Prostate gland (tissue), 2 donors: Measurements from ENCODE around the gene SNRNP48. TPM values are rescaled to one million over a fixed set of nuclear protein-coding genes. Genes with fewer than 3 reads are reported as not detected.

Experiments
- DNase-seq: peaks from one replicate; pipeline ENCODE4 v3.0.0-alpha.2; 2019; ENCODE audit warnings: low spot score
- H3K27ac ChIP-seq, 2 donors: fragments of 200-600 bp; sonication (generic); 2 replicates each; pipeline ENCODE4 v1.5.1; 2017 to 2019
- H3K27me3 ChIP-seq: fragments of 200-600 bp; sonication (generic); replicated peaks from 2 replicates; pipeline ENCODE4 v1.5.1; 2019; ENCODE audit not compliant: insufficient read depth
- H3K36me3 ChIP-seq, 2 donors: fragments of 200-600 bp; sonication (generic); 1 replicate in 1 of 2; 2 replicates in 1 of 2; pipeline versions ENCODE4 v1.5.1 to v1.8.1; 2017 to 2019
- H3K4me1 ChIP-seq: fragments of 200-600 bp; sonication (generic); replicated peaks from 2 replicates; pipeline ENCODE4 v1.5.1; 2019
- H3K4me3 ChIP-seq, 2 donors: fragments of 200-600 bp; sonication (generic); 2 replicates each; pipeline ENCODE4 v1.5.1; 2017 to 2019
- H3K9me3 ChIP-seq: fragments of 200-600 bp; sonication (generic); 2 replicates; pipeline ENCODE4 v1.5.1; 2017
- POLR2A ChIP-seq: fragments of 450-650 bp; IDR thresholded peaks from one replicate; pipeline ENCODE4 v1.6.1; 2016; ENCODE audit warnings: antibody characterized with exemption, mild to moderate bottlenecking
- POLR2AphosphoS5 ChIP-seq: sonication (generic); formaldehyde crosslinking; IDR thresholded peaks from one replicate; pipeline ENCODE4 v1.6.1; 2017; ENCODE audit warnings: antibody characterized with exemption
- WGBS: methylation state at CpG from one replicate; pipeline ENCODE4 v1.1.5; 2018; 5-methylcytosine and 5-hydroxymethylcytosine counted together
- intact Hi-C: fragments of 100-400 bp; cut with DNase I; formaldehyde crosslinking; loops from one replicate; pipeline ENCODE4 v1.14.2; 2022
- total RNA-seq, 2 donors: library from RNA; depleted of rRNA; stranded (reverse); fragments of >200 nt; gene quantifications; one replicate each; pipeline ENCODE4 v1.1.0, GENCODE V29; 2016
- TF ChIP-seq, protein P1 (sequence below), 4 experiments: fragments of 200-600 bp in 2 of 4; fragments of 450-650 bp in 2 of 4; sonication (generic) in 2 of 4; IDR thresholded peaks; 1 replicate in 3 of 4; 2 replicates in 1 of 4; pipeline ENCODE4 v1.5.1; 2016 to 2019; ENCODE audit warnings: antibody characterized with exemption in 4 of 4, mild to moderate bottlenecking in 2 of 4, moderate library complexity in 2 of 4

The SNRNP48 gene
- total RNA-seq, 2 donors from 2014 or later: 13.1 to 19.9 TPM

DNA sequence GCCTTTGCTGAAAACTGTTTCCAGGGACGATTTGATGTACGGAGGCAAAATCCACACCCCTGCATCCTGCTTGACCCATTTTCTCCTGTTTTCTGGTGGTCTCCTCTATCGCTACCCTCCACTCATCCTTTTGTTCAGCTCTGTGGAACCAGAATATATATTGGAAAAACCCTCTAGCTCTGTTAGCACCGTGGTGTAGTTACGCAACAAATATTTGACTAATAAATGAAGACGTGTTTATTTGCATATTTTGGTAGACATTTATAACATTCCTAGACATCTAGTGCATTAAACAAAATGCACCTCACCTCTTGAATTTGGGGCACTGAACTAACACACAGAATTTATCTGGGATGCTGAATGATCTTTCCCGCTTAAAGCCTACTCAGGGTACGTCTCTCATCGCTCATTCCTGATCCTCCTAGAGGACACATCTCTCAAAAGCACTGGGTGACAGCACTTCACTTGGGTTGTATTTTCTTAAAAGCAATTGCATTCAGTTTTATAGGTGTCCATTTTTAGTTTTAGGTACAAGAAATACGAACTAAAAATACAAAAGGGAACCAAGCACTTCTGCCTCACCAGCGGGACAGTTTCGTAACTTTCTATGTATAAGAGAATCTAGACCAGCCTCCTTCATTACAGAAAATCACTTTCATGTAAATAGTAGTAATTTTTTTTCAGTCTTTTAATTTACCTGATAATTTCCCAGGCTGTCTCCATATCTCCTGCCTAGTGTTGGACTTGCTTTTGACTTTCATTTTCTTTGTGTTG is 59.2 kb downstream of the SNRNP48 start:
- intact Hi-C loops: no loop called here
- TF ChIP-seq POLR2A: no peak
- TF ChIP-seq, protein P1, sequence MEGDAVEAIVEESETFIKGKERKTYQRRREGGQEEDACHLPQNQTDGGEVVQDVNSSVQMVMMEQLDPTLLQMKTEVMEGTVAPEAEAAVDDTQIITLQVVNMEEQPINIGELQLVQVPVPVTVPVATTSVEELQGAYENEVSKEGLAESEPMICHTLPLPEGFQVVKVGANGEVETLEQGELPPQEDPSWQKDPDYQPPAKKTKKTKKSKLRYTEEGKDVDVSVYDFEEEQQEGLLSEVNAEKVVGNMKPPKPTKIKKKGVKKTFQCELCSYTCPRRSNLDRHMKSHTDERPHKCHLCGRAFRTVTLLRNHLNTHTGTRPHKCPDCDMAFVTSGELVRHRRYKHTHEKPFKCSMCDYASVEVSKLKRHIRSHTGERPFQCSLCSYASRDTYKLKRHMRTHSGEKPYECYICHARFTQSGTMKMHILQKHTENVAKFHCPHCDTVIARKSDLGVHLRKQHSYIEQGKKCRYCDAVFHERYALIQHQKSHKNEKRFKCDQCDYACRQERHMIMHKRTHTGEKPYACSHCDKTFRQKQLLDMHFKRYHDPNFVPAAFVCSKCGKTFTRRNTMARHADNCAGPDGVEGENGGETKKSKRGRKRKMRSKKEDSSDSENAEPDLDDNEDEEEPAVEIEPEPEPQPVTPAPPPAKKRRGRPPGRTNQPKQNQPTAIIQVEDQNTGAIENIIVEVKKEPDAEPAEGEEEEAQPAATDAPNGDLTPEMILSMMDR (IDR thresholded peaks at IDR 0.05): no peak
- no peak for TF ChIP-seq POLR2AphosphoS5
- WGBS: 78% methylated on average over 12 of the region's 12 CpGs

DNA sequence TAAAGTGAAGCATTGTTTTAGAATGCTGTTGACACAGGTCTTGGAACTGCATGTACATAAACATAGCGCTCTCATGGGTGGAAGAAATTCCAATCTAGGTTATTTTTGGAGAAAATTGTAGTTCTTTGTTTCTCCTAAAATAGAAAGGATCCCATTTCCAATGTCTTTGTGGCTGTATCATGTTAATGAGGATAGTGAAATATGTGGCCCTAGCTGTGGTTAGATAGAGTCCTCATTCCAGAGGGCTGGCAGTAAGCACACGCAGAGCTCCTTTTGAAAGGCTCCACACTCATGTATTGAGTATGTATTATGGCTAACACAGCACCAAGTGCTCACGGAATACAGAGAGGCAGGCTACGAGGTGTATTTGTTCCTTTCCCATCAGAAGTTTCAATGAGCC is 60.9 kb downstream of the SNRNP48 start:
- Histone ChIP-seq H3K4me3 (no peak overlapping the region), H3K36me3 (no peaks in the 10 kb centered on the region), H3K27me3 (no peaks in the 10 kb centered on the region), H3K9me3 (no peaks in the 10 kb centered on the region), H3K27ac (no peak overlapping the region), H3K4me1 (no peaks in the 10 kb centered on the region)
- DNase-seq: no peak
- TF ChIP-seq POLR2AphosphoS5: no peak
- TF ChIP-seq, protein P1 (IDR thresholded peaks at IDR 0.05): no peak
- TF ChIP-seq POLR2A: no peak
- WGBS: 85% methylated on average over 4 of the region's 4 CpGs
- intact Hi-C loops: no loop called here

More for the DNA sequence above, 59.2 kb downstream of the SNRNP48 start:
- no peaks in the 10 kb centered on the region for H3K36me3 ChIP-seq
- H3K27me3 ChIP-seq: no peaks in the 10 kb centered on the region
- H3K9me3 ChIP-seq: no peaks in the 10 kb centered on the region
- H3K4me1 ChIP-seq: no peaks in the 10 kb centered on the region
- no peak for DNase-seq
- no peak overlapping the region for H3K27ac ChIP-seq
- H3K4me3 ChIP-seq: no peak overlapping the region

DNA sequence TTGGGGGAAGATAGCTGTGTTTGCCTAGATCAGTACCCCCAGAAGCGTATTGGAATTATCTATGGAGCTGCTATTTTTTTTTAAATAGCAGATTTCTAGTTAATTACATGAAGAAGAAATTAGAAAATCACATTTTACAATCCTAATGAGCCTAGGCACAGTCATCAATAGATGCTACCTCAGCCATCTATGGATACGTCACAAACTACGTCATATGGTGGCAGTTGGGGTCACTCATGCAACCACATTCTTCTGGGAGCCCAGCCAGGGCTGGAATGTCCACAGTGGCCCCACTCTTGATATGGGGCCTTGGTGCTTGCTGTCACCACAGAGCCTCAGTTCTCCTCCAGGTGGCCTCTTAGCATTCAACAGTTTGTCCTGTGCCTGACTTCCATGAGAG is 63.0 kb downstream of the SNRNP48 start:
- DNase-seq: no peak
- TF ChIP-seq POLR2A: no peak
- TF ChIP-seq, protein P1 (IDR thresholded peaks at IDR 0.05): no peak
- no peak for TF ChIP-seq POLR2AphosphoS5
- Histone ChIP-seq H3K27ac (no peak overlapping the region), H3K36me3 (no peaks in the 10 kb centered on the region), H3K4me3 (no peak overlapping the region), H3K27me3 (no peaks in the 10 kb centered on the region), H3K9me3 (no peaks in the 10 kb centered on the region), H3K4me1 (no peaks in the 10 kb centered on the region)
- intact Hi-C loops: no loop called here
- WGBS: 94% methylated on average over 3 of the region's 3 CpGs

DNA sequence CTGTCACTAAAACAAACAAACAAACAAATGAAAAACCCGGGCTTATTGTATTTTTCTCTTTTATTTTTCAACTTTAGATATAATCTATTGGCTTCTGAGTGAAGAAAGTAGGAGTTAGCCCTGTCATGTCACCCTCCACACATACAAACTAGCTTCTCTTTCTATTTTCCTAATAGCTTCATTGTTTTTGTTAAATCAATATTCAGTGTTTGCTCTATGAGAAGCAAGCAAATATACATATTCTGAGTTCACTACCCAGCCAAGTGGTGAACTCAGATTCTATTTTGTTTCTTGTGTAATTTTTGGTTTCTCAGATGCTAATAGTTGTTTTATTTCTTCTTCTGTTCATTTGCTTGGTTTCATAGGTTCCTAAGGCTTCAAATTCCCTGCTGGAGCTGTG is 66.4 kb downstream of the SNRNP48 start:
- H3K36me3 ChIP-seq: no peaks in the 10 kb centered on the region
- H3K27me3 ChIP-seq: no peaks in the 10 kb centered on the region
- no peaks in the 10 kb centered on the region for H3K4me1 ChIP-seq
- DNase-seq: no peak
- no peaks in the 10 kb centered on the region for H3K9me3 ChIP-seq
- no peak overlapping the region for H3K27ac ChIP-seq
- H3K4me3 ChIP-seq: no peak overlapping the region
- TF ChIP-seq, protein P1 (IDR thresholded peaks at IDR 0.05): no peak
- TF ChIP-seq POLR2A: no peak
- no peak for TF ChIP-seq POLR2AphosphoS5
- WGBS: 45% methylated on average over 1 of the region's 1 CpG
- intact Hi-C loops: no loop called here

DNA sequence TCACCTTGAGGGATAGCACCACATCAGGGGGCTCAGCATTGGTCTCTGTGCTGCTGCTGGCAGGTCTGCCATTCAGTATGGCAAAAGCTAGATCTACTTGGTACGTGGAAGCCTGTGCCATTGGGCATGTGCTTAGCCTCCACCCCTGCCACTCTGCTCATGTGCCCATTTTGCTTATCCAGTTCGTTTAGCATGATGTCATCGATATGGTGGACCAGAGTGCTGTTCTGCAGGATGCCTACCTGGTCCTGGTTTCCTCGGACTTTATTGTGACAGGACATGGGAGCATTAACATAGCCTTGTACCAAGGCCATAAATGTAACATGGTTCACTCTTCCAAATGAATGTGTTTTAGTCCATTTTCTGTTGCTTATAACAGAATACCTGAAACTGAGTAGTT is 68.5 kb downstream of the SNRNP48 start:
- no peak for DNase-seq
- Histone ChIP-seq H3K9me3 (no peaks in the 10 kb centered on the region), H3K36me3 (no peaks in the 10 kb centered on the region), H3K4me1 (no peaks in the 10 kb centered on the region), H3K27me3 (no peaks in the 10 kb centered on the region), H3K4me3 (no peak overlapping the region), H3K27ac (no peak overlapping the region)
- 88% methylated on average over 4 of the region's 4 CpGs for WGBS
- intact Hi-C loops: no loop called here
- TF ChIP-seq, protein P1 (IDR thresholded peaks at IDR 0.05): no peak
- TF ChIP-seq POLR2A (no peak), POLR2AphosphoS5 (no peak)
